ENCODE data around the gene RRAS2. TPM values are rescaled to one million over a fixed set of nuclear protein-coding genes. Genes with fewer than 3 reads are reported as not detected.
A peak's percentile ranks its signal among the peaks of the same experiment; 100 is the strongest.

The RRAS2 gene
- total and polyA plus RNA-seq, 2 donors, result 25.3 to 30.4 TPM

- 97% methylated on average over 2 of the region's 2 CpGs for WGBS
- peaks cover 0 to 2% of the 10 kb centered on the region in 2 donors for H3K4me1 ChIP-seq (ENCODE audit: control insufficient read depth in 2 of 2, insufficient read depth in 2 of 2, low read length in 2 of 2)
These were observed 36.5 kb downstream of the RRAS2 start for GRCh38 chr11:14322510-14322909.

GRCh38 chr11:14320020-14320419 lies 39.0 kb downstream of the RRAS2 start:
- no peaks in the 10 kb centered on the region for H3K27me3 ChIP-seq (ENCODE audit: control insufficient read depth in 2 of 2, insufficient read depth in 1 of 2, low read length in 1 of 2)
- WGBS, result 4% methylated on average over 3 of the region's 3 CpGs
- peaks cover 0 to 2% of the 10 kb centered on the region in 2 donors for H3K4me1 ChIP-seq (ENCODE audit: control insufficient read depth in 2 of 2, insufficient read depth in 2 of 2, low read length in 2 of 2)
- peak; percentile 18 to 62 (median 29) for DNase-seq (ENCODE audit: low read depth in 6 of 9, low spot score in 9 of 9)
- H3K9me3 ChIP-seq (ENCODE audit: control insufficient read depth in 2 of 2, insufficient read depth in 1 of 2, low read length in 1 of 2), result no peaks in the 10 kb centered on the region
- no peak overlapping the region for H3K4me3 ChIP-seq (ENCODE audit: low read length in 2 of 2)
- no peaks in the 10 kb centered on the region for H3K36me3 ChIP-seq (ENCODE audit: control insufficient read depth in 2 of 2, insufficient read depth in 2 of 2, low read length in 1 of 2)
- H3K27ac ChIP-seq (ENCODE audit: low read depth in 1 of 2, low read length in 1 of 2), result no peak overlapping the region

More at GRCh38 chr11:14322510-14322909, 36.5 kb downstream of the RRAS2 start:
- Histone ChIP-seq H3K27me3 (ENCODE audit: control insufficient read depth in 2 of 2, insufficient read depth in 1 of 2, low read length in 1 of 2) (no peaks in the 10 kb centered on the region), H3K9me3 (ENCODE audit: control insufficient read depth in 2 of 2, insufficient read depth in 1 of 2, low read length in 1 of 2) (no peaks in the 10 kb centered on the region), H3K36me3 (ENCODE audit: control insufficient read depth in 2 of 2, insufficient read depth in 2 of 2, low read length in 1 of 2) (no peaks in the 10 kb centered on the region), H3K27ac (ENCODE audit: low read depth in 1 of 2, low read length in 1 of 2) (no peak overlapping the region), H3K4me3 (ENCODE audit: low read length in 2 of 2) (no peak overlapping the region)
- DNase-seq (ENCODE audit: low read depth in 6 of 9, low spot score in 9 of 9), result no peak

- H3K27me3 ChIP-seq (ENCODE audit: control insufficient read depth in 2 of 2, insufficient read depth in 1 of 2, low read length in 1 of 2), result no peaks in the 10 kb centered on the region
- H3K4me3 ChIP-seq (ENCODE audit: low read length in 2 of 2), result no peak overlapping the region
- no peaks in the 10 kb centered on the region for H3K36me3 ChIP-seq (ENCODE audit: control insufficient read depth in 2 of 2, insufficient read depth in 2 of 2, low read length in 1 of 2)
- no peaks in the 10 kb centered on the region for H3K9me3 ChIP-seq (ENCODE audit: control insufficient read depth in 2 of 2, insufficient read depth in 1 of 2, low read length in 1 of 2)
- H3K4me1 ChIP-seq (ENCODE audit: control insufficient read depth in 2 of 2, insufficient read depth in 2 of 2, low read length in 2 of 2), result peaks cover 0 to 2% of the 10 kb centered on the region in 2 donors
- 86% methylated on average over 1 of the region's 1 CpG for WGBS
- no peak overlapping the region for H3K27ac ChIP-seq (ENCODE audit: low read depth in 1 of 2, low read length in 1 of 2)
- no peak for DNase-seq (ENCODE audit: low read depth in 6 of 9, low spot score in 9 of 9)
These were observed 40.4 kb downstream of the RRAS2 start for GRCh38 chr11:14318581-14318981.

GRCh38 chr11:14317659-14318325 lies 41.2 kb downstream of the RRAS2 start:
- Histone ChIP-seq H3K9me3 (ENCODE audit: control insufficient read depth in 2 of 2, insufficient read depth in 1 of 2, low read length in 1 of 2) (no peaks in the 10 kb centered on the region), H3K36me3 (ENCODE audit: control insufficient read depth in 2 of 2, insufficient read depth in 2 of 2, low read length in 1 of 2) (no peaks in the 10 kb centered on the region), H3K27ac (ENCODE audit: low read depth in 1 of 2, low read length in 1 of 2) (no peak overlapping the region), H3K27me3 (ENCODE audit: control insufficient read depth in 2 of 2, insufficient read depth in 1 of 2, low read length in 1 of 2) (no peaks in the 10 kb centered on the region), H3K4me1 (ENCODE audit: control insufficient read depth in 2 of 2, insufficient read depth in 2 of 2, low read length in 2 of 2) (peaks cover 2 to 4% of the 10 kb centered on the region in 2 donors), H3K4me3 (ENCODE audit: low read length in 2 of 2) (no peak overlapping the region)
- no peak for DNase-seq (ENCODE audit: low read depth in 6 of 9, low spot score in 9 of 9)
- WGBS, result 97% methylated on average over 7 of the region's 7 CpGs

GRCh38 chr11:14315130-14315529 lies 43.9 kb downstream of the RRAS2 start:
- Histone ChIP-seq H3K4me1 (ENCODE audit: control insufficient read depth in 2 of 2, insufficient read depth in 2 of 2, low read length in 2 of 2) (peaks cover 2 to 6% of the 10 kb centered on the region in 2 donors), H3K27me3 (ENCODE audit: control insufficient read depth in 2 of 2, insufficient read depth in 1 of 2, low read length in 1 of 2) (no peaks in the 10 kb centered on the region), H3K36me3 (ENCODE audit: control insufficient read depth in 2 of 2, insufficient read depth in 2 of 2, low read length in 1 of 2) (no peaks in the 10 kb centered on the region), H3K9me3 (ENCODE audit: control insufficient read depth in 2 of 2, insufficient read depth in 1 of 2, low read length in 1 of 2) (no peaks in the 10 kb centered on the region), H3K27ac (ENCODE audit: low read depth in 1 of 2, low read length in 1 of 2) (no peak overlapping the region), H3K4me3 (ENCODE audit: low read length in 2 of 2) (no peak overlapping the region)
- DNase-seq (ENCODE audit: low read depth in 6 of 9, low spot score in 9 of 9), result no peak
- WGBS, result 98% methylated on average over 2 of the region's 2 CpGs

GRCh38 chr11:14314127-14314526 lies 44.9 kb downstream of the RRAS2 start:
- Histone ChIP-seq H3K27me3 (ENCODE audit: control insufficient read depth in 2 of 2, insufficient read depth in 1 of 2, low read length in 1 of 2) (no peaks in the 10 kb centered on the region), H3K4me1 (ENCODE audit: control insufficient read depth in 2 of 2, insufficient read depth in 2 of 2, low read length in 2 of 2) (peaks cover 0 to 6% of the 10 kb centered on the region in 2 donors), H3K27ac (ENCODE audit: low read depth in 1 of 2, low read length in 1 of 2) (no peak overlapping the region), H3K4me3 (ENCODE audit: low read length in 2 of 2) (no peak overlapping the region), H3K36me3 (ENCODE audit: control insufficient read depth in 2 of 2, insufficient read depth in 2 of 2, low read length in 1 of 2) (no peaks in the 10 kb centered on the region), H3K9me3 (ENCODE audit: control insufficient read depth in 2 of 2, insufficient read depth in 1 of 2, low read length in 1 of 2) (no peaks in the 10 kb centered on the region)
- WGBS, result 92% methylated on average over 2 of the region's 2 CpGs
- no peak for DNase-seq (ENCODE audit: low read depth in 6 of 9, low spot score in 9 of 9)

GRCh38 chr11:14312736-14313438 lies 46.1 kb downstream of the RRAS2 start:
- H3K9me3 ChIP-seq (ENCODE audit: control insufficient read depth in 2 of 2, insufficient read depth in 1 of 2, low read length in 1 of 2), result no peaks in the 10 kb centered on the region
- H3K4me3 ChIP-seq (ENCODE audit: low read length in 2 of 2), result no peak overlapping the region
- H3K27ac ChIP-seq (ENCODE audit: low read depth in 1 of 2, low read length in 1 of 2), result no peak overlapping the region
- peak in 1 of 9 donors; percentile 32 for DNase-seq (ENCODE audit: low read depth in 6 of 9, low spot score in 9 of 9)
- H3K27me3 ChIP-seq (ENCODE audit: control insufficient read depth in 2 of 2, insufficient read depth in 1 of 2, low read length in 1 of 2), result no peaks in the 10 kb centered on the region
- 70% methylated on average over 4 of the region's 4 CpGs for WGBS
- H3K36me3 ChIP-seq (ENCODE audit: control insufficient read depth in 2 of 2, insufficient read depth in 2 of 2, low read length in 1 of 2), result no peaks in the 10 kb centered on the region
- H3K4me1 ChIP-seq (ENCODE audit: control insufficient read depth in 2 of 2, insufficient read depth in 2 of 2, low read length in 2 of 2), result peaks cover 0 to 6% of the 10 kb centered on the region in 2 donors

GRCh38 chr11:14310679-14311078 lies 48.3 kb downstream of the RRAS2 start:
- H3K4me3 ChIP-seq (ENCODE audit: low read length in 2 of 2), result no peak overlapping the region
- no peak overlapping the region for H3K27ac ChIP-seq (ENCODE audit: low read depth in 1 of 2, low read length in 1 of 2)
- DNase-seq (ENCODE audit: low read depth in 6 of 9, low spot score in 9 of 9), result no peak
- no peaks in the 10 kb centered on the region for H3K36me3 ChIP-seq (ENCODE audit: control insufficient read depth in 2 of 2, insufficient read depth in 2 of 2, low read length in 1 of 2)
- 90% methylated on average over 1 of the region's 1 CpG for WGBS
- no peaks in the 10 kb centered on the region for H3K27me3 ChIP-seq (ENCODE audit: control insufficient read depth in 2 of 2, insufficient read depth in 1 of 2, low read length in 1 of 2)
- no peaks in the 10 kb centered on the region for H3K9me3 ChIP-seq (ENCODE audit: control insufficient read depth in 2 of 2, insufficient read depth in 1 of 2, low read length in 1 of 2)
- peaks cover 0 to 6% of the 10 kb centered on the region in 2 donors for H3K4me1 ChIP-seq (ENCODE audit: control insufficient read depth in 2 of 2, insufficient read depth in 2 of 2, low read length in 2 of 2)

- H3K9me3 ChIP-seq (ENCODE audit: control insufficient read depth in 2 of 2, insufficient read depth in 1 of 2, low read length in 1 of 2), result no peaks in the 10 kb centered on the region
- no peaks in the 10 kb centered on the region for H3K36me3 ChIP-seq (ENCODE audit: control insufficient read depth in 2 of 2, insufficient read depth in 2 of 2, low read length in 1 of 2)
- H3K27me3 ChIP-seq (ENCODE audit: control insufficient read depth in 2 of 2, insufficient read depth in 1 of 2, low read length in 1 of 2), result no peaks in the 10 kb centered on the region
- H3K27ac ChIP-seq (ENCODE audit: low read depth in 1 of 2, low read length in 1 of 2), result no peak overlapping the region
- peaks cover 0 to 6% of the 10 kb centered on the region in 2 donors for H3K4me1 ChIP-seq (ENCODE audit: control insufficient read depth in 2 of 2, insufficient read depth in 2 of 2, low read length in 2 of 2)
- WGBS, result 97% methylated on average over 4 of the region's 4 CpGs
- no peak for DNase-seq (ENCODE audit: low read depth in 6 of 9, low spot score in 9 of 9)
- H3K4me3 ChIP-seq (ENCODE audit: low read length in 2 of 2), result no peak overlapping the region
These were observed 49.4 kb downstream of the RRAS2 start for GRCh38 chr11:14309425-14310192.

Data from thymus (tissue), 11 donors.